HG02610 (cell line): Measurements from ENCODE around the gene ZNF398.
"Not testable (repeated sequence)": the region's sequence is repeated elsewhere in the genome, so short reads cannot be mapped to it uniquely, and the experiment has no call there.

Experiments
- ATAC-seq: cut with Tn5 transposase; IDR thresholded peaks from one replicate; pipeline ENCODE4 v1.9.1; 2021; ENCODE audit warnings: mild to moderate bottlenecking, moderate library complexity; ENCODE audit not compliant: unreplicated experiment

The ZNF398 gene

GRCh38 chr7:149147072-149147751 lies at the start of gene ZNF398:
ZNF398 (plus strand) TSS chr7:149147453; CDS start chr7:149147743, 290 bp downstream.
- peak; percentile 72 for ATAC-seq

GRCh38 chr7:149099058-149099457 lies 48.2 kb upstream of the ZNF398 start:
- ATAC-seq = no peak

- no peak for ATAC-seq
These were observed 46.4 kb upstream of the ZNF398 start for GRCh38 chr7:149100821-149101220.

GRCh38 chr7:149102666-149103065 lies 44.6 kb upstream of the ZNF398 start:
- ATAC-seq = no peak

- ATAC-seq = no peak
These were observed 43.8 kb upstream of the ZNF398 start for GRCh38 chr7:149103424-149103823.

DNA sequence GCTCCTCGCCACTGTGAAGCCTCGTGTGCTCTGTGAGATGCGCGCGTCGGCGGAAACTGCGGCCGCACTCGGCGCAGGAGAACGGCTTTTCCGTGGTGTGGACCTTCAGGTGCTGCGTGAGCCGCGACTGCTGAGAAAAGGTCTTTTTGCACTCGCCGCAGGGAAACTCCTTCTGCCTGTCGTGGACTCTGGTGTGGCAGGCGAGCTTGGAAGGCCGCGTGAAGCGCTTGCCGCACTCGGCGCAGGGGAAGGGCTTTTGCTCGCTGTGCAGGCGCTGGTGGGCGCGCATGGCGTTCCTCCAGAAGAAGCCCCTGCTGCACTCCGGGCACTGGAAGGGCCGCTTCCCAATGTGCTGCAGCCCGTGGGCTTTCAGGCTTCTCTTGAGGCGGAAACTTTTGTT lies 43.0 kb upstream of the ZNF398 start:
- ATAC-seq = no peak

- ATAC-seq = no peak
These were observed 42.5 kb upstream of the ZNF398 start for GRCh38 chr7:149104749-149105148.

DNA sequence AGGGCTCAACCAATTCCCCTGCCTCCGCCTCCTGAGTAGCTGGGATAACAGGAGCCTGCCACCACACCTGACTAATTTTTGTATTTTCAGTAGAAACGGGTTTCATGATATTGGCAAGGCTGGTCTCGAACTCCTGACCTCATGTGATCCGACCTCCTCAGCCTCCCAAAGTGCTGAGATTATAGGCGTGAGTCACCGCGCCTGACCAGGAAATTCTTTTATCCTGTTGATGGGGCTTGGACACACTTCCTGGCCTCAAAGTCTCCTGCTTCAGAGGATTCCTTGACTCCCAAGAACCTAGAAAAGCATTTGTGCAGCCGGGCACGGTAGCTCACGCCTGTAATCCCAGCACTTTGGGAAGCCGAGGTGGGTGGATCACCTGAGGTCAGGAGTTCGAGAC lies 37.3 kb upstream of the ZNF398 start:
- ATAC-seq = no peak

DNA sequence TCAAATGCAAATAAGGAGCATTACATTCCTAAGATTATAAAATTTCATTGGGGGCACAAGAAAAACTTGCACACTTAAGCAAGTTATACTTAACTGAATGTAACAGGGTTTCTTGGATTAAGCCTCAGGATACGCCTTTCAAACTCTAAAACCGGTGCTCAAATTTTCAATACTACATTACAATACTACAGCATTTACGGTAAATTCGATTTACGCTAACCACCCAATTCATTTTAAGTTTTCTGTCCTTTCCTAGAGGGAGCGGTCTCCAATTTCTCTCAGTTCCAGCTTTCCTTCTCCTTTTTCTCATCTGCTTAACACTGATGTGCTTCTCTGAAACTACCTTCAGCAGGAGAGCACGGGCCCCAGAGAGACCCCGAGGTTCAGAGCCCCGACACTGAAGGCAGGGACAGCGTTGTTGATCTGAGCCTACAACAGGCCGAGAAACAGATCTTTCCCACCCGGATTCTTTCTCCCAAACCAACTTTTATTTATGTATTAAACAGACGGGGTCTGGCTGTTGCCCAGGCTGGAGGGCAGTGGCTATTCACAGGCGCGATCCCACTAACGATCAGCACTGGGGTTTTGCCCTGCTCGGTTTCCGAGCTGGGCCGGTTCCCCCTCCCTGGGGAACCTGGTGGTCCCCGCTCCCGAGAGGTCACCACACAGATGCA lies 21.9 kb upstream of the ZNF398 start:
- ATAC-seq = no peak

DNA sequence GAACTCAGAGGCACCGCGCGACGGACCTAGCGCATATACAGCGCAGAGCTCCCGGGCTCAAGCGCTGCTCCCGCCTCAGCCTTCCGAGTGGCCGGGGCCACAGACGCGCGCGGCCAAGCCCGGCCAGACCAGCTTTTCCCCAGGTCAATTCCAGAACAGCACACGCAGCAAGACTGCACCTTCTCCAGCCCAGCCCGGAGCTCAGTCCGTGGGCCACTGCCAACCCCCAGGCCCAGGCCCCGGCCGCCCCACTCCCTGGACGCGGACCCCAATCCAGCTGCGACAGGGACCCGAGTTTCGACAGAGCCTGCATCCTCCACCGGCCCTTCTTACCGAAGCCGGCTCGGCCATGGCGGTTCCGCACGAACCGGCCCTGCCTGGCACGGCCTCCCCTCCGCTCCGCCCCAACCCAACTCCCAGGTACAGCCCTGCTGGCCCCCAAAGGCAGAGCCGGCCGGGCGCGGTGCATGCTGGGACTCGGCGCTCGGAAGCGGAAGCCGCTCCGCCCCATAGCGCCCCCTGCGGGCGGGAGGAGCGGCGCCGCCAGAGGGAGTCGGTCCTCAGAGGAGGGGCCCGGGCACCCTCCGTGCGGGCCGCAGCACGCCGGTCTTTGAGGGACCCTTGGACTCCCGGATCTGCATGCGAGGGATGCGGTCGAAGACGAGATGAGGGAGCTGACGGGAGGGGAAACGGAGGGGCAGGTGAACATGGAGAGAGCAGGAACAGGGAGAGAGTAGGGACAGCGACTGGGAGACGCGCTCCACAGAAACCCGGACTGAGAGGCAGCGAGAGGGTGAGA lies 21.2 kb upstream of the ZNF398 start, which contains the start of gene ZNF425:
TSS of gene ZNF425 (minus strand) at position 462 of the 799 bp plus-strand sequence. CDS start at position 351, 111 bp downstream.
- ATAC-seq = peak; percentile 88

- ATAC-seq = peak; percentile 39
These were observed 20.5 kb upstream of the ZNF398 start for GRCh38 chr7:149126662-149127266.

GRCh38 chr7:149130572-149131198 lies 16.6 kb upstream of the ZNF398 start:
- ATAC-seq = no peak

GRCh38 chr7:149133028-149133710 lies 14.1 kb upstream of the ZNF398 start:
- no peak for ATAC-seq

- ATAC-seq = no peak
These were observed 11.1 kb upstream of the ZNF398 start for GRCh38 chr7:149136118-149136517.

- no peak for ATAC-seq
These were observed 6.4 kb upstream of the ZNF398 start for GRCh38 chr7:149140831-149141230.

DNA sequence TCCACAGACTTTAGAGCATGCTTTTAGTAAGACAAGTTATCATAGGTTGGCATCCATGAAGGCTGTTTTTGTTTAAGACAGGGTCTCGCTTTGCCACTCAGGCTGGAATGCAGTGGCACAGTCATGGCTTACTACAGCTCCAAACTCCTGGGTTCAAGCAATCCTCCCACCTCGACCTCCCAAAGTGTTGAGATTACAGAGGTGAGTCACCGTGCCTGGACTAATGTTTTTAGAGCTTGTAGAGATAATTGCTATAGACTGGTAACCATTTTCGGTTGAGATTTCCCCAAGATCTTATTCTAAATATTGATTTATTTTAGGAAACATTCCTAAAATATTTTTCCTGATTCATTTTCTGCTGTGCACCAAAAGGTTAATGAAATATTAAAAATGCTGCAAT lies 5.4 kb upstream of the ZNF398 start:
- ATAC-seq = no peak

GRCh38 chr7:149144436-149144922 lies 2.8 kb upstream of the ZNF398 start:
- ATAC-seq = not testable (repeated sequence)

GRCh38 chr7:149145031-149145845 lies 2.0 kb upstream of the ZNF398 start:
- ATAC-seq = no peak
